CD4-positive, alpha-beta T cell (primary cell): ENCODE results near the gene AGBL1. TPM values are rescaled to one million over a fixed set of nuclear protein-coding genes. Genes with fewer than 3 reads are reported as not detected.

Experiments
- ATAC-seq: fragments of 200-7000 bp; cut with Tn5 transposase; one replicate; pipeline ENCODE4 v1.10.0; 2022; ENCODE audit warnings: mild to moderate bottlenecking; ENCODE audit not compliant: poor library complexity
- CTCF ChIA-PET: fragments of 350-600 bp; sonication (Branson Sonifier 250); formaldehyde crosslinking; loops from one replicate; lab custom pipeline; 2021; ENCODE audit warnings: antibody characterized with exemption, inconsistent platforms; lab: Charles Lee
- POLR2A ChIA-PET: fragments of 350-600 bp; sonication (Branson Sonifier 250); formaldehyde crosslinking; loops from one replicate; lab custom pipeline; 2021; ENCODE audit warnings: antibody characterized with exemption, inconsistent platforms; lab: Charles Lee
- DNase-seq, 14 experiments: peaks; one replicate each; pipeline ENCODE4 v3.0.0-alpha.2; 2013 to 2020; ENCODE audit warnings: mixed read lengths in 2 of 14
- H3K27ac ChIP-seq, 2 donors: one replicate each; pipeline versions ENCODE4 v1.5.1 to v1.7.0; 2013; ENCODE audit warnings: low read length in 2 of 2, low read depth in 1 of 2, mild to moderate bottlenecking in 1 of 2
- H3K27me3 ChIP-seq, 2 experiments: 1 replicate in 1 of 2; 2 replicates in 1 of 2; pipeline versions ENCODE4 v1.6.1 to v1.7.0; 2013; ENCODE audit warnings: low read length in 2 of 2, control low read depth in 1 of 2, mild to moderate bottlenecking in 1 of 2, moderate library complexity in 1 of 2; ENCODE audit not compliant: insufficient read depth in 2 of 2, control insufficient read depth in 1 of 2
- H3K36me3 ChIP-seq: one replicate; pipeline ENCODE4 v1.6.1; 2013; ENCODE audit warnings: low read length, control low read depth; ENCODE audit not compliant: insufficient read depth
- H3K4me1 ChIP-seq: one replicate; pipeline ENCODE4 v1.6.1; 2013; ENCODE audit warnings: low read length, control low read depth; ENCODE audit not compliant: insufficient read depth
- H3K4me3 ChIP-seq: one replicate; pipeline ENCODE4 v1.5.1; 2013; ENCODE audit warnings: mild to moderate bottlenecking, low read length, moderate library complexity
- H3K9me3 ChIP-seq, 2 experiments: 1 replicate in 1 of 2; 2 replicates in 1 of 2; pipeline versions ENCODE4 v1.6.1 to v1.7.0; 2013; ENCODE audit warnings: low read length in 2 of 2, mild to moderate bottlenecking in 2 of 2, control low read depth in 1 of 2, moderate library complexity in 1 of 2; ENCODE audit not compliant: control insufficient read depth in 1 of 2, insufficient read depth in 1 of 2
- H3K27ac Mint-ChIP-seq: one replicate; pipeline ENCODE4 v1.8.0; 2020; ENCODE audit warnings: mixed read lengths
- H3K27me3 Mint-ChIP-seq: one replicate; pipeline ENCODE4 v1.8.0; 2021; ENCODE audit warnings: mixed read lengths
- H3K36me3 Mint-ChIP-seq: one replicate; pipeline ENCODE4 v1.8.0; 2021; ENCODE audit warnings: low read depth, mixed read lengths
- H3K4me1 Mint-ChIP-seq: one replicate; pipeline ENCODE4 v1.8.0; 2021; ENCODE audit warnings: low read depth, mixed read lengths
- H3K4me3 Mint-ChIP-seq: one replicate; pipeline ENCODE4 v1.8.0; 2020; ENCODE audit warnings: mild to moderate bottlenecking, mixed read lengths
- H3K9me3 Mint-ChIP-seq: one replicate; pipeline ENCODE4 v1.8.0; 2020; ENCODE audit warnings: mixed read lengths
- intact Hi-C, 2 experiments: fragments of 100-400 bp; cut with DNase I in 1 of 2; cut with micrococcal nuclease in 1 of 2; formaldehyde crosslinking; loops; one replicate each; pipeline versions ENCODE4 v1.15.1 to v1.9.0; 2023 to 2025; cut with DNase I, micrococcal nuclease
- total RNA-seq, 174 experiments: library from RNA in 2 of 174; stranded (reverse) in 2 of 174; gene quantifications; one replicate each; pipeline ENCODE4 v1.2.3 and lab custom pipeline; 2021 to 2026
- TF ChIP-seq, protein P1 (sequence below): fragments of 200-600 bp; IDR thresholded peaks from one replicate; pipeline ENCODE4 v1.8.0; 2022; ENCODE audit warnings: antibody characterized with exemption, mild to moderate bottlenecking

Gene AGBL1
- total RNA-seq, 2 experiments from 2014 or later, result not detected

DNA sequence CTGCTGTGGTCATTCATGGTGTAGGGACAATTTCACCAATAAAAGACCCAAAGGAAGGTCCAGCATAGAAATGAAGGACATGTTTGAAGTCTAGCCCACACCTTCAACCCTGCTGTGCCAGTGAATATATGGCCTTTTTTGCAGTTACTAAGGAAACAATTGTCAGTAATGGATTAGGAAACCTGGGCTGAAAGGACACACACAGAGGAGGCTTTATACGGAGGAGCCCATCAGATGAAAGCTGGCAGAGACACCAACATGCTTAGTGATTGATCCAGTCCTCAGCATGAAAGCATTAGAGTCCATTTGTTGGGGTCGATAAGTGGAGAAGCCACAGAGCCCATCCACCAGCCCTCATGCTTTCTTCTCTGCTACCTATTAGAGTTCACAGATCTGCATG lies 584.3 kb downstream of the AGBL1 start:
- H3K4me3 ChIP-seq, result no peak overlapping the region
- H3K27me3 ChIP-seq, result no peaks in the 10 kb centered on the region
- H3K36me3 ChIP-seq, result no peaks in the 10 kb centered on the region
- ChIA-PET POLR2A (interaction anchor here (1.2 kb wide), 1 partner anchor 10 kb away, joined by 4 read pairs; no protein-coding TSS in a partner anchor), CTCF (no interaction called here)
- TF ChIP-seq, protein P1, sequence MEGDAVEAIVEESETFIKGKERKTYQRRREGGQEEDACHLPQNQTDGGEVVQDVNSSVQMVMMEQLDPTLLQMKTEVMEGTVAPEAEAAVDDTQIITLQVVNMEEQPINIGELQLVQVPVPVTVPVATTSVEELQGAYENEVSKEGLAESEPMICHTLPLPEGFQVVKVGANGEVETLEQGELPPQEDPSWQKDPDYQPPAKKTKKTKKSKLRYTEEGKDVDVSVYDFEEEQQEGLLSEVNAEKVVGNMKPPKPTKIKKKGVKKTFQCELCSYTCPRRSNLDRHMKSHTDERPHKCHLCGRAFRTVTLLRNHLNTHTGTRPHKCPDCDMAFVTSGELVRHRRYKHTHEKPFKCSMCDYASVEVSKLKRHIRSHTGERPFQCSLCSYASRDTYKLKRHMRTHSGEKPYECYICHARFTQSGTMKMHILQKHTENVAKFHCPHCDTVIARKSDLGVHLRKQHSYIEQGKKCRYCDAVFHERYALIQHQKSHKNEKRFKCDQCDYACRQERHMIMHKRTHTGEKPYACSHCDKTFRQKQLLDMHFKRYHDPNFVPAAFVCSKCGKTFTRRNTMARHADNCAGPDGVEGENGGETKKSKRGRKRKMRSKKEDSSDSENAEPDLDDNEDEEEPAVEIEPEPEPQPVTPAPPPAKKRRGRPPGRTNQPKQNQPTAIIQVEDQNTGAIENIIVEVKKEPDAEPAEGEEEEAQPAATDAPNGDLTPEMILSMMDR, result no peak
- intact Hi-C loops, result loop anchor here in 1 of 2 experiments (2.0 kb wide), 1 partner anchor 19 kb away; no protein-coding TSS in a partner anchor
- ATAC-seq (no peak), DNase-seq (no peak)
- H3K36me3 Mint-ChIP-seq, result no peaks in the 10 kb centered on the region
- H3K27ac ChIP-seq, result no peak overlapping the region
- H3K4me1 ChIP-seq, result no peaks in the 10 kb centered on the region
- H3K27ac Mint-ChIP-seq, result no peak overlapping the region
- H3K9me3 Mint-ChIP-seq, result no peaks in the 10 kb centered on the region
- no peaks in the 10 kb centered on the region for H3K27me3 Mint-ChIP-seq
- H3K4me1 Mint-ChIP-seq, result peaks cover 22% of the 10 kb centered on the region
- H3K4me3 Mint-ChIP-seq, result no peak overlapping the region
- H3K9me3 ChIP-seq, result no peaks in the 10 kb centered on the region

DNA sequence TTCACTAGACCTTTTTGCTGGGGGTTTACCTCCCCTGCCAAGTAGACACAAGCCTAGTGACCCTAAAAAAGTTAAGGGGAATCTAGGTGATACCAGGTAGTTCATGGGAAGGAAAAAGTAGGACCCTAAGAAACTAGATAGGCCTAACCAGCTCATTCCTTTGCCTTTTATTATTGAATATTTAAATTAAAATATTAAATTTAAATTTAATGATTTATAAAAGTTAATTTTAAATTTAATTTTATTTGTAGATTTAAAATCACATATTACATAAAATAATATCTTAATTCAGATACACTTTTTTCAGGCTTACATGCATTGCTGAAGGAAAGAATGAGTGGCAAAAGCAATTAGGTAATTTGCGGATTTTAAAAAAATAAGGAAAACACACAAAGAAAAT lies 584.9 kb downstream of the AGBL1 start:
- ATAC-seq (no peak), DNase-seq (no peak)
- CTCF ChIA-PET, result no interaction called here
- Mint-ChIP-seq H3K27ac (no peak overlapping the region), H3K36me3 (no peaks in the 10 kb centered on the region), H3K27me3 (no peaks in the 10 kb centered on the region), H3K4me1 (peaks cover 22% of the 10 kb centered on the region), H3K9me3 (no peaks in the 10 kb centered on the region), H3K4me3 (no peak overlapping the region)
- POLR2A ChIA-PET, result no interaction called here
- H3K4me1 ChIP-seq, result no peaks in the 10 kb centered on the region
- intact Hi-C loops, result no loop called here
- TF ChIP-seq, protein P1, result no peak
- H3K36me3 ChIP-seq, result no peaks in the 10 kb centered on the region
- H3K4me3 ChIP-seq, result no peak overlapping the region
- no peak overlapping the region for H3K27ac ChIP-seq
- H3K27me3 ChIP-seq, result no peaks in the 10 kb centered on the region
- no peaks in the 10 kb centered on the region for H3K9me3 ChIP-seq

DNA sequence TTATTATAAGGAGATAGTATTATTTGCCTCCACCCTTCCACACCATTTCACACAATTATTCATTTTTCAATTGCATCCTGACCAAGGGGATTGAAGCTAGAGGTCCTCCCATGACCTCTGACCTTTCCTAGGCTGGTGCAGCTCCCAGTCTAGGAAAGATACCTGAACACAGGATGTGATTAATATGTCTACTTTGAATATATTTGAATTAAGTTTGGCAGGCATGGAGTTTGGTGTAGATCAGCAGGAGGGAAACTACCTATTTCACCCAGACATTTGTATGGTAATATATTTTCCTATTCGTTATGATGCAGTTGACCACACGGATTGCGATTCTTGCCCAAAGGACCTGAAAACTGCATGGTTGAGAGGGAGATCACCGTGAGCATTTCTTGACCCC lies 596.3 kb downstream of the AGBL1 start:
- H3K9me3 ChIP-seq, result no peaks in the 10 kb centered on the region
- intact Hi-C loops, result no loop called here
- H3K9me3 Mint-ChIP-seq, result no peaks in the 10 kb centered on the region
- ChIA-PET POLR2A (no interaction called here), CTCF (interaction anchor here (0.6 kb wide), 1 partner anchor 1130 kb away, joined by 3 read pairs; no protein-coding TSS in a partner anchor)
- H3K27me3 Mint-ChIP-seq, result no peaks in the 10 kb centered on the region
- H3K4me1 ChIP-seq, result no peaks in the 10 kb centered on the region
- no peaks in the 10 kb centered on the region for H3K36me3 Mint-ChIP-seq
- no peak overlapping the region for H3K27ac Mint-ChIP-seq
- no peak for ATAC-seq
- H3K4me3 Mint-ChIP-seq, result no peak overlapping the region
- TF ChIP-seq, protein P1, result no peak
- H3K4me1 Mint-ChIP-seq, result no peaks in the 10 kb centered on the region
- H3K4me3 ChIP-seq, result no peak overlapping the region
- DNase-seq, result no peak
- no peak overlapping the region for H3K27ac ChIP-seq
- H3K27me3 ChIP-seq, result no peaks in the 10 kb centered on the region
- H3K36me3 ChIP-seq, result no peaks in the 10 kb centered on the region
